H1 (cell line): ENCODE measurements around the gene JAKMIP2. TPM values are rescaled to one million over a fixed set of nuclear protein-coding genes. Genes with fewer than 3 reads are reported as not detected.

Experiments used
- SAP30 ChIP-seq: fragments of 300-600 bp; sonication (generic); IDR thresholded peaks from 2 replicates; pipeline ENCODE4 v1.7.1; 2012; ENCODE audit warnings: low read length, moderate library complexity, mild to moderate bottlenecking, inconsistent platforms; ENCODE audit not compliant: insufficient read depth, insufficient replicate concordance
- polyA plus RNA-seq, 7 experiments: library from polyadenylated mRNA; depleted of rRNA in 3 of 7; stranded (reverse) in 5 of 7; unstranded in 2 of 7; fragments of >200 nt in 5 of 7; fragments of 200-250 nt in 2 of 7; gene quantifications; 1 replicate in 5 of 7; 2 replicates in 1 of 7; 4 replicates in 1 of 7; pipeline versions ENCODE4 v1.2.1 to v1.2.3, GENCODE V29; 2011 to 2013; ENCODE audit warnings: missing spikeins in 2 of 7, mixed read lengths in 2 of 7
- total RNA-seq: library from RNA; stranded (reverse); fragmentation: NEBNext Ultra II Directional; extraction: Animal tissue kit (Norgen Biotek cat#: 25700); gene quantifications from 2 replicates; pipeline ENCODE4 v1.2.1, GENCODE V29; 2021
- TF ChIP-seq, protein P1 (sequence below): fragments of 300-600 bp; sonication (generic); IDR thresholded peaks from 2 replicates; pipeline ENCODE4 v1.7.1; 2012; ENCODE audit warnings: low read length, moderate library complexity, mild to moderate bottlenecking, inconsistent platforms; ENCODE audit not compliant: insufficient replicate concordance

JAKMIP2 gene
- total and polyA plus RNA-seq, 2 of the 8 experiments (the other 6 are each of a cell fraction or from before 2014, with no cell fraction given): 2.4 to 13.6 TPM

DNA sequence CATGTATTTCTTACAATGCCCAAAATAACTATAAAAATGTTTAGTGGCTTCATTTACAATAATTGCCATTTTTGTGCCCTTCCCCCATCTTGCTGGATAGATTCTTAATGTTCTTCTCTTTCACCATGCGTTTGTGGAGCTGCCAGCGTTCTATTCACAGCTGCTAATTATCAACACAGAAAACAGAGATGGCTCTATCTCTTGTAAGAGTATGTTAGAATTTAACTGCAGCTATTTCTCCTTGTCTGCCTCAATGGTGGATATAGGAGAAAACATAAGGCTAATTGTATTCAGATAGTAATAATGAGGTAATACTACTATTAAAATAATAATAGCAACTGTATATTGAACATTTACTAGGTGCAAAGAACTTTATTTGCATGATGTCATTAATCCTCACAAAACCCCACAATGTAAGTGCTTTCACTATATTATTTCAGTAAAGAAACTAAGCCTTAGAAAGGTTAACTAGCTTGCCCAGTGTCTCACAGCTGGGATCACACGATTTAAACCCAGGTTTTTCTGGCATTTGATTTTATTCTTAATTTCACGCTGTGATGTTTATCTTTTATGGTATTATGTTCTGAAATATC is 50.1 kb downstream of the JAKMIP2 start (continued):
- TF ChIP-seq, protein P1, sequence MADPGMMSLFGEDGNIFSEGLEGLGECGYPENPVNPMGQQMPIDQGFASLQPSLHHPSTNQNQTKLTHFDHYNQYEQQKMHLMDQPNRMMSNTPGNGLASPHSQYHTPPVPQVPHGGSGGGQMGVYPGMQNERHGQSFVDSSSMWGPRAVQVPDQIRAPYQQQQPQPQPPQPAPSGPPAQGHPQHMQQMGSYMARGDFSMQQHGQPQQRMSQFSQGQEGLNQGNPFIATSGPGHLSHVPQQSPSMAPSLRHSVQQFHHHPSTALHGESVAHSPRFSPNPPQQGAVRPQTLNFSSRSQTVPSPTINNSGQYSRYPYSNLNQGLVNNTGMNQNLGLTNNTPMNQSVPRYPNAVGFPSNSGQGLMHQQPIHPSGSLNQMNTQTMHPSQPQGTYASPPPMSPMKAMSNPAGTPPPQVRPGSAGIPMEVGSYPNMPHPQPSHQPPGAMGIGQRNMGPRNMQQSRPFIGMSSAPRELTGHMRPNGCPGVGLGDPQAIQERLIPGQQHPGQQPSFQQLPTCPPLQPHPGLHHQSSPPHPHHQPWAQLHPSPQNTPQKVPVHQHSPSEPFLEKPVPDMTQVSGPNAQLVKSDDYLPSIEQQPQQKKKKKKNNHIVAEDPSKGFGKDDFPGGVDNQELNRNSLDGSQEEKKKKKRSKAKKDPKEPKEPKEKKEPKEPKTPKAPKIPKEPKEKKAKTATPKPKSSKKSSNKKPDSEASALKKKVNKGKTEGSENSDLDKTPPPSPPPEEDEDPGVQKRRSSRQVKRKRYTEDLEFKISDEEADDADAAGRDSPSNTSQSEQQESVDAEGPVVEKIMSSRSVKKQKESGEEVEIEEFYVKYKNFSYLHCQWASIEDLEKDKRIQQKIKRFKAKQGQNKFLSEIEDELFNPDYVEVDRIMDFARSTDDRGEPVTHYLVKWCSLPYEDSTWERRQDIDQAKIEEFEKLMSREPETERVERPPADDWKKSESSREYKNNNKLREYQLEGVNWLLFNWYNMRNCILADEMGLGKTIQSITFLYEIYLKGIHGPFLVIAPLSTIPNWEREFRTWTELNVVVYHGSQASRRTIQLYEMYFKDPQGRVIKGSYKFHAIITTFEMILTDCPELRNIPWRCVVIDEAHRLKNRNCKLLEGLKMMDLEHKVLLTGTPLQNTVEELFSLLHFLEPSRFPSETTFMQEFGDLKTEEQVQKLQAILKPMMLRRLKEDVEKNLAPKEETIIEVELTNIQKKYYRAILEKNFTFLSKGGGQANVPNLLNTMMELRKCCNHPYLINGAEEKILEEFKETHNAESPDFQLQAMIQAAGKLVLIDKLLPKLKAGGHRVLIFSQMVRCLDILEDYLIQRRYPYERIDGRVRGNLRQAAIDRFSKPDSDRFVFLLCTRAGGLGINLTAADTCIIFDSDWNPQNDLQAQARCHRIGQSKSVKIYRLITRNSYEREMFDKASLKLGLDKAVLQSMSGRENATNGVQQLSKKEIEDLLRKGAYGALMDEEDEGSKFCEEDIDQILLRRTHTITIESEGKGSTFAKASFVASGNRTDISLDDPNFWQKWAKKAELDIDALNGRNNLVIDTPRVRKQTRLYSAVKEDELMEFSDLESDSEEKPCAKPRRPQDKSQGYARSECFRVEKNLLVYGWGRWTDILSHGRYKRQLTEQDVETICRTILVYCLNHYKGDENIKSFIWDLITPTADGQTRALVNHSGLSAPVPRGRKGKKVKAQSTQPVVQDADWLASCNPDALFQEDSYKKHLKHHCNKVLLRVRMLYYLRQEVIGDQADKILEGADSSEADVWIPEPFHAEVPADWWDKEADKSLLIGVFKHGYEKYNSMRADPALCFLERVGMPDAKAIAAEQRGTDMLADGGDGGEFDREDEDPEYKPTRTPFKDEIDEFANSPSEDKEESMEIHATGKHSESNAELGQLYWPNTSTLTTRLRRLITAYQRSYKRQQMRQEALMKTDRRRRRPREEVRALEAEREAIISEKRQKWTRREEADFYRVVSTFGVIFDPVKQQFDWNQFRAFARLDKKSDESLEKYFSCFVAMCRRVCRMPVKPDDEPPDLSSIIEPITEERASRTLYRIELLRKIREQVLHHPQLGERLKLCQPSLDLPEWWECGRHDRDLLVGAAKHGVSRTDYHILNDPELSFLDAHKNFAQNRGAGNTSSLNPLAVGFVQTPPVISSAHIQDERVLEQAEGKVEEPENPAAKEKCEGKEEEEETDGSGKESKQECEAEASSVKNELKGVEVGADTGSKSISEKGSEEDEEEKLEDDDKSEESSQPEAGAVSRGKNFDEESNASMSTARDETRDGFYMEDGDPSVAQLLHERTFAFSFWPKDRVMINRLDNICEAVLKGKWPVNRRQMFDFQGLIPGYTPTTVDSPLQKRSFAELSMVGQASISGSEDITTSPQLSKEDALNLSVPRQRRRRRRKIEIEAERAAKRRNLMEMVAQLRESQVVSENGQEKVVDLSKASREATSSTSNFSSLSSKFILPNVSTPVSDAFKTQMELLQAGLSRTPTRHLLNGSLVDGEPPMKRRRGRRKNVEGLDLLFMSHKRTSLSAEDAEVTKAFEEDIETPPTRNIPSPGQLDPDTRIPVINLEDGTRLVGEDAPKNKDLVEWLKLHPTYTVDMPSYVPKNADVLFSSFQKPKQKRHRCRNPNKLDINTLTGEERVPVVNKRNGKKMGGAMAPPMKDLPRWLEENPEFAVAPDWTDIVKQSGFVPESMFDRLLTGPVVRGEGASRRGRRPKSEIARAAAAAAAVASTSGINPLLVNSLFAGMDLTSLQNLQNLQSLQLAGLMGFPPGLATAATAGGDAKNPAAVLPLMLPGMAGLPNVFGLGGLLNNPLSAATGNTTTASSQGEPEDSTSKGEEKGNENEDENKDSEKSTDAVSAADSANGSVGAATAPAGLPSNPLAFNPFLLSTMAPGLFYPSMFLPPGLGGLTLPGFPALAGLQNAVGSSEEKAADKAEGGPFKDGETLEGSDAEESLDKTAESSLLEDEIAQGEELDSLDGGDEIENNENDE: no peak
- TF ChIP-seq SAP30: no peak
- TF ChIP-seq, all 59 proteins: peak for 0
